Activated T-helper 2 cell treated with anti-CD3 and anti-CD28 coated beads, Interferon-gamma antibody, Interleukin-2, Interleukin-4, amounts not matched to agents 10 μg/mL and 5 μg/mL and 100 μg/mL, durations not matched to agents 14 hours and 24 hours and 36 hours (primary cell): ENCODE measurements around the gene ARL2BP. TPM values are rescaled to one million over a fixed set of nuclear protein-coding genes. Genes with fewer than 3 reads are reported as not detected.
A peak's percentile ranks its signal among the peaks of the same experiment; 100 is the strongest.

Source experiments
- DNase-seq: peaks from one replicate; pipeline ENCODE4 v3.0.0; 2021; ENCODE audit warnings: low spot score
- H3K27ac Mint-ChIP-seq: one replicate; pipeline ENCODE4 v1.8.0; 2021; ENCODE audit warnings: mixed read lengths
- H3K27me3 Mint-ChIP-seq: one replicate; pipeline ENCODE4 v1.8.0; 2021; ENCODE audit warnings: low read depth, mixed read lengths
- H3K36me3 Mint-ChIP-seq: one replicate; pipeline ENCODE4 v1.8.0; 2021; ENCODE audit warnings: low read depth, mixed read lengths
- H3K4me1 Mint-ChIP-seq: one replicate; pipeline ENCODE4 v1.8.0; 2021; ENCODE audit warnings: low read depth, mixed read lengths
- H3K4me3 Mint-ChIP-seq: one replicate; pipeline ENCODE4 v1.8.0; 2021; ENCODE audit warnings: low read depth, mild to moderate bottlenecking, moderate library complexity, mixed read lengths
- H3K9me3 Mint-ChIP-seq: one replicate; pipeline ENCODE4 v1.8.0; 2021; ENCODE audit warnings: mixed read lengths
- intact Hi-C: fragments of 100-400 bp; cut with micrococcal nuclease; formaldehyde crosslinking; loops from one replicate; pipeline ENCODE4 v1.15.1; 2023
- total RNA-seq: library from RNA; stranded (reverse); gene quantifications from 2 replicates; pipeline ENCODE4 v1.2.3, GENCODE V29; 2022

ARL2BP gene
- total RNA-seq, 1 donor from 2014 or later: 31.2 TPM

DNA sequence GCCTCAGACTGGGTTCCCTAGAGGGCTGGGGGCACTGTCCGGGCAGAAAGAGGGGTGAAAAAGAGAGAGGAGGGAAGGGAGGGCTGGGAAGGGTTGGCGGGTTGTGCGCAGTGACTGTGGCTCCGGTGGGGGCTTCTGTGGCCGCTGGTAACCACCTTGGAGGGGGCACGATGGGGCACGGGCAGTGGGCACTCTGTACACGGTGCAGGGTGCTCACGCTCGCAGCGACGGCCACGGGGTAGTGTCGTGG is 38.8 kb downstream of the ARL2BP start:
- no peak for DNase-seq
- Mint-ChIP-seq H3K36me3 (no peaks in the 10 kb centered on the region), H3K27ac (no peak overlapping the region), H3K4me1 (peaks cover 23% of the 10 kb centered on the region), H3K9me3 (no peaks in the 10 kb centered on the region), H3K27me3 (peaks cover 28% of the 10 kb centered on the region), H3K4me3 (peak overlapping the region; percentile 74)
- intact Hi-C loops: no loop called here

DNA sequence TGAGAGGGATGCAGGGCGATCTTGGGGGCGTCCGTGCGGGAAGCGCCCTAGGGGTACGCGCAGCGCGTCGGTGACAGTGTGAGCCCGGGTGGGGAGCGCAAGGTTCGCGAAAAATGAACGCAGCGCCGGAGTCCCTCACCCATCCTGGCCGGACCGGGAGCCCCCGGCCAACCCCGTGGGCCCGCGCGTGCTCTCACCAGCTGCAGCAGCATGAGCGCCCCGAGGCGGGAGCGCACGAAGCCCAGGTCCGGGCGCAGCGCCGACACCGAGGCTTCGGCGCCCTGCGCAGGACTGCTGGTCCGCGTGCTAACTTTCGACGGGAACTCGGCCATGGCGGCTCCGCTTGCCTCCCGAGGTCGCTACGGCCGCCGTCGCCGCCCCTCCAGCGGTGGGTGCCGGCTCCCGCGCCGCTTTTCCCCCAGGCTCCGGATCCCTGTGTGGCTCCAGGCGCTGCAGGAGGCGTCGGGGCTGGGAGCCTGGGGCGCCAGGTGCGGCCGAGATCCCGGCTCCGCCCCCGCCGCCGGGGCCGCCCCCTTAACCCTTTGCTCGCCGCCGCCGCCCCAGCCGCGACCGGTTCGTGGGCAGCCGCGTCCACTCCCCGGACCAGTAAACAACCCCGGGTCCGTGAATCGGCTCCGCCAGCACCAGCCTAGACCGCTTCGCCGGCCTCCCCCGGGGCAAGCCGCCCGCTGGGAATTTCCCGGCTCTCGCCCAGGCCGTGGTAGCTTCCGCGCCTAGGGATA is 39.3 kb downstream of the ARL2BP start, which contains the start of gene PLLP:
Gene PLLP, minus strand, starts transcription at position 464 of the 743 bp plus-strand sequence. Its CDS starts 132 bp downstream, at position 332.
- no peak within 1 kb of the TSS for H3K27ac Mint-ChIP-seq

DNA sequence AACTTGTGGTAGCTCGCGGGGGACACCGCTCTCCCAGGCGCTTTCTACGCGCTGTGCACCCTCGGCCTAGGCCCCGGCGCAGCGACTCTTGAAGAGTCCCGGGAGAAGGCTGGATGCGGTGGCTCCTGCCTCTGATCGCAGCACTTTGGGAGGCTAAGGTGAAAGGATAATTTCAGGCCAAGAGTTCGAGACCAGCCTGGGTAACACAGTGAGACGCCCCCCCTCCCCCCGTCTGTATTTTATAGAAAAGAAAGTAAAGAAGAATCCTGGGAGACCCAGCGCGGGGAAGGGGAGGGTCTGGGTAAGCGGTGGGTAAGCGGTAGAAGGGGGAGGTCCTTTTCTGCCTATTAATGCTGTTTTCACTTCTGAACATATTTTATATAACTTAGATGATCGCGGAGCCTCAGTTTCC is 39.9 kb downstream of the ARL2BP start:
- no peak for DNase-seq
- Mint-ChIP-seq H3K36me3 (no peaks in the 10 kb centered on the region), H3K27me3 (peaks cover 28% of the 10 kb centered on the region), H3K9me3 (no peaks in the 10 kb centered on the region), H3K27ac (no peak overlapping the region), H3K4me3 (peak overlapping the region; percentile 70), H3K4me1 (peaks cover 28% of the 10 kb centered on the region)
- intact Hi-C loops: no loop called here

More for the DNA sequence above, 39.3 kb downstream of the ARL2BP start, which contains the start of gene PLLP:
- H3K4me1 Mint-ChIP-seq: peaks cover 25% of the 10 kb centered on the region
- no peaks in the 10 kb centered on the region for H3K36me3 Mint-ChIP-seq
- peak; percentile 22 for DNase-seq
- H3K4me3 Mint-ChIP-seq: peak within 1 kb of the TSS; percentile 74
- no peaks in the 10 kb centered on the region for H3K9me3 Mint-ChIP-seq
- H3K27me3 Mint-ChIP-seq: peaks cover 28% of the 10 kb centered on the region
- intact Hi-C loops: no loop called here

DNA sequence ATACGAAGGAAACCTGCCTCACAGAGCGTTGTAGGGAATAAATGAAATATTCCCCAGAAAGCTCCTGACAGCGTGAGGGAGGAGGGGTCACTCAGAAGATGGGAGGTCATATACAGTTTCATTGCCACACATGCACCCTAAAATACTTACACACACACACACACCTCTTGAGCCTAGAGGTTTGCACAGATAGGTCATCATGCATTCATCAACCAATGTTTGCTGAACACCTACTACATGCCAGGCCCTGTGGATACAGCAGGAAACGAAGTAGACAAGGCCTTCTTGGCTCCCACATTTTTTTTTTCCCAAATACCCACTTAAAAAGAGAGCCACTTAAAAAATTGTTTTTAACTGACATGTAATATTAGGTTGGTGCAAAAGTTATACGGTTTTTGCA is 40.3 kb downstream of the ARL2BP start:
- peak overlapping the region; percentile 70 for H3K4me3 Mint-ChIP-seq
- DNase-seq: no peak
- H3K36me3 Mint-ChIP-seq: no peaks in the 10 kb centered on the region
- intact Hi-C loops: no loop called here
- no peaks in the 10 kb centered on the region for H3K9me3 Mint-ChIP-seq
- H3K4me1 Mint-ChIP-seq: peaks cover 28% of the 10 kb centered on the region
- peaks cover 28% of the 10 kb centered on the region for H3K27me3 Mint-ChIP-seq
- no peak overlapping the region for H3K27ac Mint-ChIP-seq

DNA sequence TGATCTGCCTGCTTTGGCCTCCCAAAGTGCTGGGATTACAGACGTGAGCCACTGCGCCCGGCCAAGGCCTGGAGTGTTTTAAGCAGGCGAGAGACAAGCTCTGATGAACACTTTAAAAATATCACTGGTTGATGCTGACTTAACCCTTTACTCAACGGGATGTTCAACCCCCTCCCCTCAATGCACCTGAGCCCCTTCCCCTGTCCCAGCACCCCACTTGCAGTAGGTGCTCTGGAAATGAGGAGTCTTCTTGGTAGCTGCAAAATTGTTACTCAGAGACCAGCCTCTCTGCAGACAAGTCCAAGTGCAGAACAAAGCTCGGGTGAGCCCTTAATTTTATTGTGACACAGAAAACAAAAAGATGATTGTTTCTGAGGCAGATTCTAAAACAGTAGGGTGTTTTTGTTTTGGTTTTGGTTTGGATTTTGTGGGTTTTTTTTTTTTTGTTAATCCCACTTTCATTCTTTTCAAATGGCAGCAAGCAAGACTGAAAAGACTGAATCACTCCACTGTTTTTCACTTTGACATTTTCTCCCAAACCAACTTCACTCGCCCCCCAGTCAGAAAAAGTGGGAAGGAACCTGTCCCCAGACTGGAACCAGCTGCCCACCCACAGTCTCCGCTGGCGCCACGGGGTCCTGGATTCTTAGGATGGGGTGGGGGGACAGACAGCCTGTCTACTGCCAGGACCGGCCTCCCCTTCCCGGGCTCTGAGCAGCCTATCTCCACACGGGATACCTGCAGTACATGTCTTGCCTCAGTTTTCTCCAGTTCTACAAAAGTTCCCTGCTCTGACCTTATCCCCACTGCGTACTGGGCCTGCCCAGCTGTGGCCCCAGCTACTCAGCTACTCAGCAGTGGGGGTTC is 44.6 kb downstream of the ARL2BP start:
- intact Hi-C loops: no loop called here
- Mint-ChIP-seq H3K4me3 (no peak overlapping the region), H3K27ac (peak overlapping the region; percentile 26), H3K9me3 (no peaks in the 10 kb centered on the region), H3K36me3 (no peaks in the 10 kb centered on the region), H3K27me3 (peaks cover 6% of the 10 kb centered on the region), H3K4me1 (peaks cover 14% of the 10 kb centered on the region)
- DNase-seq: no peak

DNA sequence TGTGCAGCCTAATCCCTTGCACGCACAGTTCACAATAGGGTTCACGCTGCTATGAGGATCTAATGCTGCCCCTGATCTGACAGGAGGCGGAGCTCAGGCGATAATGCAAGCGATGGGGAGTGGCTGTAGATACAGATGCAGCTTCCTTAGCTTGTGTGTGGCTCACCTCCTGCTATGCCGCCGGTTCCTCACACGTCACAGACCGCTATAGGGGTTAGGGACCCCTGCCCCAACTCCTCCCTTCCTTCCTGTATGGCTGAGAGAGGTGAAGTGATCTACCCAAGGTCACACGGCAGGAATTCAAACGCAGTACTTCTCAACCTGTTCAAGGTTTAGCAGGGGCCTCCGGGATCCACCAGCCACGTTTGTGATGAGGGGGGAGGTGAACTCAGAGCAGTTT is 52.8 kb downstream of the ARL2BP start:
- Mint-ChIP-seq H3K36me3 (no peaks in the 10 kb centered on the region), H3K4me3 (peak overlapping the region; percentile 72), H3K9me3 (no peaks in the 10 kb centered on the region), H3K27ac (peak overlapping the region; percentile 72), H3K27me3 (peaks cover 2% of the 10 kb centered on the region), H3K4me1 (peaks cover 11% of the 10 kb centered on the region)
- DNase-seq: peak; percentile 48
- intact Hi-C loops: no loop called here

DNA sequence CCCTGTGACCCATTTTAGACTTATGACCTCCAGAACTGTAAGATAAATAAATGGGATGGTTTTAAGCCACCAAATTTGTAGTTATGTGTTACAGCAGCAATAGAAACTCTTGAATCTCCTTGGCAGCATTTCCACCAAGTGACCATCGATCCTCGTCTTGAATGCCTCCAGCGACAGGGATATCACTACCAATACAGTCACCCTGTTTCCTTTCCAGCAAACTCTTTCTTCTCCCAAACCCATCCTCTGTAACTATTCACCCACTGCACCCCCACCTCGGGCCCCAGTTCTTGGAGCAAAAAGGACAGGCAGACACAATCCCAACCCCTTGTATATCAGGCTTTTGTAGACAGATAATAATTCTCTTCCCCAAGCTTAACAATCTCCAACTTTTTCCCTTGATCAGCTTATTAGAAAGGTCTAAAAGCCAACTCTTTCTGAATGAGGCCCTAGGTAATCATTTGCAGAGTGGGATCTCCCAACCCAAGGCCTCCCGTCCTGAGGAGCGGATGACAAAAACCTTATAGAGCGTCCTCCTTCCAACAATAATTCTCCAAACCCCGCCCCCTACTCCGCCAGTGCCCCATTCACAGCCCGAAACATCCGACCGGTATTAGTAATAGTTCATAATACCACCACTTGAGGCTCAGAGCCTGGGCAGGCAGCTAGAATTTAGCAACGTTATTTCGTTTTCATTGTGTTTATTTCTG is 54.1 kb downstream of the ARL2BP start:
- H3K9me3 Mint-ChIP-seq: no peaks in the 10 kb centered on the region
- H3K4me3 Mint-ChIP-seq: no peak overlapping the region
- DNase-seq: no peak
- H3K36me3 Mint-ChIP-seq: no peaks in the 10 kb centered on the region
- peaks cover 2% of the 10 kb centered on the region for H3K27me3 Mint-ChIP-seq
- no peak overlapping the region for H3K27ac Mint-ChIP-seq
- intact Hi-C loops: no loop called here
- H3K4me1 Mint-ChIP-seq: peaks cover 13% of the 10 kb centered on the region

DNA sequence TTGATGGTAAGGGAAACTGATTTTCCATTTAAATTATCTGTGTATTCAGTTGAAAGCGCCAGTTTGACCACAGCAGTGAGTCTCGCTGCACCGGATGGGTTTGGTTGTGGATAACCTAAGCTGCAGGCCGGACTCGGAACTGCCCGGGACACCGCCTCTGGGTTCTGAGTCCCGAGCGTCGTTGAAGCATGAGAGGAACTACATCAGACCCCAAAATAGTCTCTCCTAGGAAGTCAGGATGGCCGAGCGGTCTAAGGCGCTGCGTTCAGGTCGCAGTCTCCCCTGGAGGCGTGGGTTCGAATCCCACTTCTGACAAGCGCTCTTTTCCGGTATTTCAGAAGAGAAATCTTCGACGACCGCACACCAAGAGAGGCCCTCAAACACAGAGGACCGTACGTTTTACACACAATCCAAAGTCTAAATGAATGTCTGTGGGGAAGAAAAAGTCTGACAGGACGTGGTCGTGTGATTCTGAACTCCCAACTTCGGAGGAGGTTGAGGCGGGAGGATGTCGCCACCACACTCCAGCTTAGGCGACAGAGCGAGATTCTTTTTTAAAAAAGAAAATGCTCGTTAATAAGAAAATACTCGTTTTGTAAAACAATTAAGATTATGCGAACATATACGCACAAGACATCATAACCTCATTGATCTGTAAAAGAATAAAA is 54.8 kb downstream of the ARL2BP start:
- Mint-ChIP-seq H3K27me3 (peaks cover 2% of the 10 kb centered on the region), H3K4me3 (no peak overlapping the region), H3K9me3 (no peaks in the 10 kb centered on the region), H3K27ac (no peak overlapping the region), H3K36me3 (no peaks in the 10 kb centered on the region), H3K4me1 (peaks cover 16% of the 10 kb centered on the region)
- intact Hi-C loops: loop anchor here (1.0 to 5.0 kb wide), 8 partner anchors 55 to 690 kb away; partner anchors contain the start of genes ARL2BP, CCDC102A, CIAPIN1 and COQ9
- DNase-seq: peak; percentile 82

DNA sequence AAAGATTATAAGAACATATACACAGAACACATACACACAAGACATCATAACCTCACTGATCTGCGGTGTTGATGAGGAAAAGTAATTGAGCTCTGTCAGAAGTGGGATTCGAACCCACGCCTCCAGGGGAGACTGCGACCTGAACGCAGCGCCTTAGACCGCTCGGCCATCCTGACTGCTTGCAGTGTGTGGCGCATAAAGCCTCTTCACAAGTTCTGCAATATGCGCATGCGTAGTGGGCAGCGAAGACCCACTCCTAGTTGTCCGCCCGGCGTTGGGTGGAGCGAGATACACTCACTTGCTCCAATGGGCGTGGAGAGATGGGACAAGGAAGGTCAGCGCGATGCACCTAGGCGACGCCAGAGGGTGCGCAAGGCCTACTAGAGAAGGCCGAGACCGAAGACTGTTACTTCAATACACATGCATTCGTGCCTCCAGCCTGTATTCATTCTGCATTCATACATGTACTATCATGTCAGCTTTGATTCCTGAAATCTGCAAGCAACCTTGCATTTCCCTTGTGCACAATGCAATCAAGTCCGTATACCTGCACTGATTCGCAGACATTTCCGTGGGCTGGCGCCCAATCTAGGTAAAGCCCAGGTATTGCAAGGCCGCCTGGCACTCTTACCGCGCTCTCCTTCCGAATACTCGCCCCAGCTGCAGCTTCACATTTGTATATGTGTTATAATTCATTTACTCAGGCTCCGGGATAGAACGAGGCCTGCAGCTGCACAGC is 55.5 kb downstream of the ARL2BP start:
- no peak overlapping the region for H3K27ac Mint-ChIP-seq
- intact Hi-C loops: loop anchor here (1.0 to 5.0 kb wide), 8 partner anchors 55 to 690 kb away; partner anchors contain the start of genes ARL2BP, CCDC102A, CIAPIN1 and COQ9
- no peak overlapping the region for H3K4me3 Mint-ChIP-seq
- no peaks in the 10 kb centered on the region for H3K9me3 Mint-ChIP-seq
- peaks cover 2% of the 10 kb centered on the region for H3K27me3 Mint-ChIP-seq
- H3K36me3 Mint-ChIP-seq: no peaks in the 10 kb centered on the region
- peak; percentile 99 for DNase-seq
- peaks cover 16% of the 10 kb centered on the region for H3K4me1 Mint-ChIP-seq

DNA sequence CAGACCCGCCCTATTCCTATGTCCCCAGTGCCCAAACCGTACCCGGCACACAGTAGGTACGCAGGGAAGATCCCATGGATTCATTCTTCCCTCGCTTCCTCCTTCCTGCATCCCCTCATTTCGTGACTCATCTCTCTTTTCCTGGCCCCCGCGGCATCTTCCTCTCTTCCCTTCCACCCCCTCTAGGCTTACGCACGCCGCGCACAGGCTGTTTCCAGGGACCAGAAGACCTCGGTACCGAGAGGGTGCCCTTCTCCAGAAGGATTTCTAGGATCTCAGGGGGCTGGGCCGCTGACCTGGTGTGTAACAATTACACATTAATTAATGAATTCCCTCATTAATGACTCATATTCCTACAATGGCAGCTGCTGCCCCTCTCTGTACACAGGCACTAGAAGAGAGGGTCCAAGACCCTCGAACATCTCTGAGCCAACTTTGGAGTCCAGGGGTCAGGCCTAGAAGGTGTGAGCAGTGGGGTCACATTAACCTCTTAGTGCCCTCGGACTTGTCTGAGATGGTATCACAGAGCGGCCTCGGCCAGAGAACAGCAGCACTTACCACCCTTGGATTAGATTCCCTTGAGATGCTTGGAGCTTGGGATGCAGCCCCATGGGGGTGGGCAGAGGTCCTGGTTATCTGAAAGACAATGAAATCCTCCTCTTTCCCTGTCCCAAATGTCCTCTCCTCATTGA is 56.2 kb downstream of the ARL2BP start:
- DNase-seq: no peak
- H3K4me1 Mint-ChIP-seq: peaks cover 16% of the 10 kb centered on the region
- H3K36me3 Mint-ChIP-seq: no peaks in the 10 kb centered on the region
- H3K4me3 Mint-ChIP-seq: no peak overlapping the region
- intact Hi-C loops: loop anchor here (5.0 kb wide), 2 partner anchors 114 to 236 kb away; partner anchors contain the start of genes CCDC102A, PSME3IP1 and RSPRY1
- peaks cover 2% of the 10 kb centered on the region for H3K27me3 Mint-ChIP-seq
- no peak overlapping the region for H3K27ac Mint-ChIP-seq
- no peaks in the 10 kb centered on the region for H3K9me3 Mint-ChIP-seq
